ENCODE results near the gene STK32C.

- TF ChIP-seq CTCF (conservative IDR thresholded peaks at IDR 0.05) = no peak
- TF ChIP-seq EZH2 (IDR thresholded peaks at IDR 0.05; ENCODE audit: low read depth) = no peak
Observed at GRCh38 chr10:132305654-132306342, 2.0 kb downstream of the STK32C start.
